C4-2B (cell line): ENCODE results near the gene KIAA1549.

Source experiments
- ZFX ChIP-seq: fragments of 450-650 bp; IDR thresholded peaks from 2 replicates; pipeline ENCODE4 v1.6.1; 2017
- TF ChIP-seq, protein P1 (sequence below): fragments of 450-650 bp; conservative IDR thresholded peaks from 2 replicates; pipeline ENCODE4 v1.5.1; 2017; ENCODE audit warnings: mild to moderate bottlenecking

DNA sequence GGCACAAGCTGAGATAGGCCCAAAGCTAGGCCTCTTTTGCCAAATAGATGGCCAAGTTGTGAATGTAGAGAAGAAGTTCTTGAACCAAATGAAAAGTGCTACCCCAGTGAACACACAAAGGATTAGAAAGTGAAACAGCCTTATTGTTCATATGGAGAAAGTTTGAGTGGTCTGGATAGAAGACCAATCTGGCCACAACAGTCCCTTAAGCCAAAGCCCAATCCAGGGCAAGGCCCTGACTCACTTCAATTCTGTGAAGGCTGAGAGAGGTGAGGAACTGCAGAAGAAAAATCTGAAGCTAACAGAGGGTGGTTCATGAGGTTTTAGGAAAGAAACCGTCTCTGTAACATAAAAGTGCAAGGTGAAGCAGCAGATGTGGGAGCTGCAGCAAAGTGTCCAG lies 164.5 kb downstream of the KIAA1549 start:
- TF ChIP-seq, protein P1, sequence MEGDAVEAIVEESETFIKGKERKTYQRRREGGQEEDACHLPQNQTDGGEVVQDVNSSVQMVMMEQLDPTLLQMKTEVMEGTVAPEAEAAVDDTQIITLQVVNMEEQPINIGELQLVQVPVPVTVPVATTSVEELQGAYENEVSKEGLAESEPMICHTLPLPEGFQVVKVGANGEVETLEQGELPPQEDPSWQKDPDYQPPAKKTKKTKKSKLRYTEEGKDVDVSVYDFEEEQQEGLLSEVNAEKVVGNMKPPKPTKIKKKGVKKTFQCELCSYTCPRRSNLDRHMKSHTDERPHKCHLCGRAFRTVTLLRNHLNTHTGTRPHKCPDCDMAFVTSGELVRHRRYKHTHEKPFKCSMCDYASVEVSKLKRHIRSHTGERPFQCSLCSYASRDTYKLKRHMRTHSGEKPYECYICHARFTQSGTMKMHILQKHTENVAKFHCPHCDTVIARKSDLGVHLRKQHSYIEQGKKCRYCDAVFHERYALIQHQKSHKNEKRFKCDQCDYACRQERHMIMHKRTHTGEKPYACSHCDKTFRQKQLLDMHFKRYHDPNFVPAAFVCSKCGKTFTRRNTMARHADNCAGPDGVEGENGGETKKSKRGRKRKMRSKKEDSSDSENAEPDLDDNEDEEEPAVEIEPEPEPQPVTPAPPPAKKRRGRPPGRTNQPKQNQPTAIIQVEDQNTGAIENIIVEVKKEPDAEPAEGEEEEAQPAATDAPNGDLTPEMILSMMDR: no peak
- no peak for TF ChIP-seq ZFX
